Measurements from ENCODE around the gene ZNF285. TPM values are rescaled to one million over a fixed set of nuclear protein-coding genes. Genes with fewer than 3 reads are reported as not detected.
"Not testable (repeated sequence)": the region's sequence is repeated elsewhere in the genome, so short reads cannot be mapped to it uniquely, and the experiment has no call there.

Gene ZNF285
- total RNA-seq, 4 donors from 2014 or later, result 0.68 to 9.6 (median 0.95) TPM; not detected in 1

DNA sequence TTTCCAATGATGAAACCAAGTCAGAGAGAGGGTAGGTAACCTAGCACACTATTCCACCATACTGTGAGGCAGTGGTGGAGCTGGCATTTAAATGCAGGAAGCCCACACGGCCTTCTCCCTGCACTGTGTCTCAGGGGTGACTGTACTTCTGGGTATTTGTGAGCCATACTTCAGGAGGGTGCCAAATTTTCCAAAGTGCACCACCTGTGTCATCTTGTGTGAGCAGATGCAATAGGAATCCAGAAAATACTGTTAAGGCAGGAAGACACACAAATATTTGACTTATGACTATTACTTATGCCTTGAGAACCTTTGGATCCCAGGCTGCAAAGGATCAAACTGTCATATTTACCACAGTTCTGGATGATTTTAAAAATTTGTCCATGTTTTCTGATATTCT lies 29.5 kb upstream of the ZNF285 start:
- Histone ChIP-seq H3K27ac (no peak overlapping the region), H3K4me1 (no peaks in the 10 kb centered on the region), H3K9me3 (peaks cover 62 to 78% of the 10 kb centered on the region in 2 donors), H3K4me3 (no peak overlapping the region), H3K27me3 (no peaks in the 10 kb centered on the region), H3K36me3 (peaks cover 0 to 14% (median 2%) of the 10 kb centered on the region in 4 donors)
- DNase-seq, result no peak
- TF ChIP-seq POLR2A (IDR thresholded peaks at IDR 0.05) (no peak), EP300 (IDR thresholded peaks at IDR 0.05; ENCODE audit: low read depth) (no peak), POLR2AphosphoS5 (IDR thresholded peaks at IDR 0.05) (no peak)
- TF ChIP-seq, protein P1, sequence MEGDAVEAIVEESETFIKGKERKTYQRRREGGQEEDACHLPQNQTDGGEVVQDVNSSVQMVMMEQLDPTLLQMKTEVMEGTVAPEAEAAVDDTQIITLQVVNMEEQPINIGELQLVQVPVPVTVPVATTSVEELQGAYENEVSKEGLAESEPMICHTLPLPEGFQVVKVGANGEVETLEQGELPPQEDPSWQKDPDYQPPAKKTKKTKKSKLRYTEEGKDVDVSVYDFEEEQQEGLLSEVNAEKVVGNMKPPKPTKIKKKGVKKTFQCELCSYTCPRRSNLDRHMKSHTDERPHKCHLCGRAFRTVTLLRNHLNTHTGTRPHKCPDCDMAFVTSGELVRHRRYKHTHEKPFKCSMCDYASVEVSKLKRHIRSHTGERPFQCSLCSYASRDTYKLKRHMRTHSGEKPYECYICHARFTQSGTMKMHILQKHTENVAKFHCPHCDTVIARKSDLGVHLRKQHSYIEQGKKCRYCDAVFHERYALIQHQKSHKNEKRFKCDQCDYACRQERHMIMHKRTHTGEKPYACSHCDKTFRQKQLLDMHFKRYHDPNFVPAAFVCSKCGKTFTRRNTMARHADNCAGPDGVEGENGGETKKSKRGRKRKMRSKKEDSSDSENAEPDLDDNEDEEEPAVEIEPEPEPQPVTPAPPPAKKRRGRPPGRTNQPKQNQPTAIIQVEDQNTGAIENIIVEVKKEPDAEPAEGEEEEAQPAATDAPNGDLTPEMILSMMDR (IDR thresholded peaks at IDR 0.05), result no peak
- intact Hi-C loops (cut with DNase I; ENCODE audit: low total_unique reads) (no loop called here), in situ Hi-C loops (cut with MboI; ENCODE audit: low pct_ligation_motif_present in 1 of 4, low pct_unique_long_range_greater_than_20kb in 1 of 4, low sequenced_read_pairs in 3 of 4) (no loop called here)
- 79% methylated on average over 1 of the region's 1 CpG; no CpG with 5 or more reads in 1 of the 2 donors for WGBS, 2 donors (ENCODE audit: low coverage in 1 of 2)

DNA sequence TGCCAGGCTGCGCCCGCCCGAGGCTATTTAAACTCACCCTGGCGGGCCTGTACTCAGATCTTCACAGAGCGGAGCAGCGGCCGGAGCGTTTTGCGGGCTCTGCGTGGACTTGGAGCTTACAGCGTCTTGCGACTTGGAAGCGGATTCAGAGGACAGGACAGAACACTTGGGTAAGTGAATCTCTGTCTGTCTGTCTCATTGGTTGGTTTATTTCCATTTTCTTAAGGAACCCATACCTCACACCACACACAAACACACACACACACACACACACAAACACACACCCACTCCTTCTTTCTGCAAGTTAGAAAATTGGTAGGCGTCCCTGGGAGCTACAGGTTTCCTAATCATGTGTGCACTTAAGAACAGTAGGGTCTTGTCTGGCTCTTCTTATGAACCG lies 14.1 kb upstream of the ZNF285 start:
- intact Hi-C loops (cut with DNase I; ENCODE audit: low total_unique reads); H3K4me1 ChIP-seq; H3K36me3 ChIP-seq; H3K27me3 ChIP-seq; H3K27ac ChIP-seq; H3K9me3 ChIP-seq; in situ Hi-C loops (cut with MboI; ENCODE audit: low pct_ligation_motif_present in 1 of 4, low pct_unique_long_range_greater_than_20kb in 1 of 4, low sequenced_read_pairs in 3 of 4); H3K4me3 ChIP-seq; DNase-seq: not testable (repeated sequence)
- 92 to 100% methylated on average over 1 to 5 of the region's 15 CpGs for WGBS, 2 donors (ENCODE audit: low coverage in 1 of 2)

DNA sequence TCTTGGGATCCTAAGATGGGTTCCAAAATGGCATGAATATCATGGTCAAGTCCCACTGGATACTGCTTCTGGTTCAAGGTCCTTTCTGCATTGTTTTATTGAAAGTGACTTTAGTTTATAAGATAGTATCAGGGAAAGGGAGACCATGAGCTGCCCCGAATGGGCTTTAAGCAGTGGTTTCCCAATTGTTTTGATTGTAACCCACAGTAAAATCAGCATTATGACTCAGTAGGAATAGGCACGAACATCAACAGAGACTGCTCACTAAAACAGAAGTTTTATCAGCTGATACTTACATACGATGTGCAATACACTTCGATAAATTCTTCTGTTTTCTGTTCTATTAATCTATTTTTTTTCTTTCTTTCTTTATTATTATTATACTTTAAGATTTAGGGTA lies 12.1 kb downstream of the ZNF285 start:
- H3K4me3 ChIP-seq; intact Hi-C loops (cut with DNase I; ENCODE audit: low total_unique reads); H3K36me3 ChIP-seq; in situ Hi-C loops (cut with MboI; ENCODE audit: low pct_ligation_motif_present in 1 of 4, low pct_unique_long_range_greater_than_20kb in 1 of 4, low sequenced_read_pairs in 3 of 4); H3K27ac ChIP-seq; H3K27me3 ChIP-seq; H3K4me1 ChIP-seq; DNase-seq: not testable (repeated sequence)
- 81 to 91% methylated on average over 3 to 4 of the region's 4 CpGs for WGBS, 2 donors (ENCODE audit: low coverage in 1 of 2)
- H3K9me3 ChIP-seq, result peaks cover 9 to 13% of the 10 kb centered on the region in 2 donors

DNA sequence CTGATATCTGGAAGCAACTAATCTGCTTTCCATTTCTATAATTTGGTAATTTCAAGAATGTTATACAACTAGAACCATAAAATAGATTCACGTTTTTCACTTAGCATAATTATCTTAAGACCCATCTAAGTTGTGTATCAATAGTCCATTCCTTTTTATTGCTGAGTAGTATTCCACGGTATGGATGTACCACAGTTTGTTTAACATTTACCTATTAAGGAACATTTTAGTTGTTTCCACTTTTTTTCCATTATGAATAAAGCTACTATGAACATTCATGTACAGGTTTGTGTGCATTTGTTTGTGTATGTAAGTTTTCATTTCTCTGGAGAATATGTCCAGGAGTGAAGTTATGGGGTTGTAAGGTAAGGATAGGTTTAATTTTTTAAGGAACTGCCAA lies 26.6 kb downstream of the ZNF285 start:
- DNase-seq, result no peak
- in situ Hi-C loops (cut with MboI; ENCODE audit: low pct_ligation_motif_present in 1 of 4, low pct_unique_long_range_greater_than_20kb in 1 of 4, low sequenced_read_pairs in 3 of 4), result no loop called here
- intact Hi-C loops (cut with DNase I; ENCODE audit: low total_unique reads), result no loop called here
- TF ChIP-seq EP300 (IDR thresholded peaks at IDR 0.05; ENCODE audit: low read depth) (no peak), POLR2AphosphoS5 (IDR thresholded peaks at IDR 0.05) (no peak), POLR2A (IDR thresholded peaks at IDR 0.05) (no peak)
- TF ChIP-seq, protein P1 (IDR thresholded peaks at IDR 0.05), result no peak
- no peak overlapping the region for H3K4me3 ChIP-seq
- H3K4me1 ChIP-seq, result no peaks in the 10 kb centered on the region
- no peaks in the 10 kb centered on the region for H3K36me3 ChIP-seq
- H3K27ac ChIP-seq, result no peak overlapping the region
- 50 to 58% methylated on average over 2 of the region's 2 CpGs for WGBS, 2 donors (ENCODE audit: low coverage in 1 of 2)
- H3K9me3 ChIP-seq, result peaks cover 15 to 19% of the 10 kb centered on the region in 2 donors
- no peaks in the 10 kb centered on the region for H3K27me3 ChIP-seq

DNA sequence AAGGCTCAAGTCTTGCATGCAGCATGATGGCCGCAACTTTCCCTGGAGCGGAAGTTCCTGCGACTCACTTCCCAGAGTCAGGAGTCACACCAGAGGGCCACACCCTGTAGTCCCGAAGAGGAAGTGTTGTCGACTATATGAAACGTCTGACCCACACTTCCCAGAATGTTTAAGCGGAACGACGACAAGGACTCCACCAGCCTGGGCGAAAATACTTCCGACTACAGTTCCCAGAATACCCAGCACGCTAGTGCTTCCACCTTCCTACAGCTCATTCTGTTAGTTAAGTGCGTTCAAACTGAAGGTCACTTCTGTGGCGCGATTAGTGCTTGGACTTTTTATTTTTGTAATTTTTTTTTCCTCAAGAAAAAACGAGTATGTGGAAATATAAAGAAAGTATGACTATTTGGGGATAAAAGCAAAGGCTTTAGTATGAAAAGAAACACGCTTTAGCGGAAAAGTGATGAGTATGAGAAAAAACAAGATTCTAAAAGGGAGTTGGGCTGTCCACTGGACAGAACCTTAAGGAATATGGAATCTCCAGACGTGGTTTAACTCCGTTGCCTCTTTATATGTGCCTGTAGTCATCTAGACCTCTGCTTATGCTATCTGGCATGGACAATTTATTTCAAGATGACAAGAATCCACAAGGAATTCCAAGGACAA lies 29.5 kb downstream of the ZNF285 start:
- Histone ChIP-seq H3K27me3 (no peaks in the 10 kb centered on the region), H3K36me3 (no peaks in the 10 kb centered on the region), H3K27ac (no peak overlapping the region), H3K4me3 (no peak overlapping the region), H3K9me3 (peaks cover 10 to 12% of the 10 kb centered on the region in 2 donors), H3K4me1 (no peaks in the 10 kb centered on the region)
- WGBS, 2 donors (ENCODE audit: low coverage in 1 of 2), result 47 to 72% methylated on average over 8 to 19 of the region's 20 CpGs
- intact Hi-C loops (cut with DNase I; ENCODE audit: low total_unique reads), result no loop called here
- DNase-seq, result no peak
- in situ Hi-C loops (cut with MboI; ENCODE audit: low pct_ligation_motif_present in 1 of 4, low pct_unique_long_range_greater_than_20kb in 1 of 4, low sequenced_read_pairs in 3 of 4), result no loop called here
- no peak for TF ChIP-seq EP300 (IDR thresholded peaks at IDR 0.05; ENCODE audit: low read depth)
- TF ChIP-seq POLR2AphosphoS5 (IDR thresholded peaks at IDR 0.05), result no peak
- TF ChIP-seq, protein P1 (IDR thresholded peaks at IDR 0.05), result no peak
- TF ChIP-seq POLR2A (IDR thresholded peaks at IDR 0.05), result no peak

Data from transverse colon (tissue), 4 donors.